Activated T-helper 17 cell treated with anti-CD3 and anti-CD28 coated beads, Interleukin-2, amount 50 U/mL, for 72 hours (primary cell): ENCODE results near the gene SYNGR2. TPM values are rescaled to one million over a fixed set of nuclear protein-coding genes. Genes with fewer than 3 reads are reported as not detected.

ENCODE experiments used
- ATAC-seq: fragments of 150-1000 bp; cut with Tn5 transposase; replicated peaks from 2 replicates; pipeline ENCODE4 v1.10.0; 2021; ENCODE audit warnings: mild to moderate bottlenecking, moderate library complexity
- H3K27ac Mint-ChIP-seq: one replicate; pipeline ENCODE4 v1.8.0; 2022; ENCODE audit warnings: mixed read lengths
- H3K27me3 Mint-ChIP-seq: one replicate; pipeline ENCODE4 v1.8.0; 2022; ENCODE audit warnings: mixed read lengths
- H3K36me3 Mint-ChIP-seq: one replicate; pipeline ENCODE4 v1.8.0; 2022; ENCODE audit warnings: low read depth, mild to moderate bottlenecking, mixed read lengths
- H3K4me1 Mint-ChIP-seq: one replicate; pipeline ENCODE4 v1.8.0; 2022; ENCODE audit warnings: mixed read lengths
- H3K4me3 Mint-ChIP-seq: one replicate; pipeline ENCODE4 v1.8.0; 2022; ENCODE audit warnings: mild to moderate bottlenecking, mixed read lengths
- H3K9me3 Mint-ChIP-seq: one replicate; pipeline ENCODE4 v1.8.0; 2022; ENCODE audit warnings: mixed read lengths
- total RNA-seq, 2 donors: library from RNA; stranded (reverse); gene quantifications; one replicate each; pipeline ENCODE4 v1.2.3, GENCODE V29; 2022

The SYNGR2 gene, protein sequence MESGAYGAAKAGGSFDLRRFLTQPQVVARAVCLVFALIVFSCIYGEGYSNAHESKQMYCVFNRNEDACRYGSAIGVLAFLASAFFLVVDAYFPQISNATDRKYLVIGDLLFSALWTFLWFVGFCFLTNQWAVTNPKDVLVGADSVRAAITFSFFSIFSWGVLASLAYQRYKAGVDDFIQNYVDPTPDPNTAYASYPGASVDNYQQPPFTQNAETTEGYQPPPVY
- total RNA-seq = 100 to 1,000 TPM in 1 of 2 donors, 10 to 100 TPM in 1; 90.4 to 118 TPM

DNA sequence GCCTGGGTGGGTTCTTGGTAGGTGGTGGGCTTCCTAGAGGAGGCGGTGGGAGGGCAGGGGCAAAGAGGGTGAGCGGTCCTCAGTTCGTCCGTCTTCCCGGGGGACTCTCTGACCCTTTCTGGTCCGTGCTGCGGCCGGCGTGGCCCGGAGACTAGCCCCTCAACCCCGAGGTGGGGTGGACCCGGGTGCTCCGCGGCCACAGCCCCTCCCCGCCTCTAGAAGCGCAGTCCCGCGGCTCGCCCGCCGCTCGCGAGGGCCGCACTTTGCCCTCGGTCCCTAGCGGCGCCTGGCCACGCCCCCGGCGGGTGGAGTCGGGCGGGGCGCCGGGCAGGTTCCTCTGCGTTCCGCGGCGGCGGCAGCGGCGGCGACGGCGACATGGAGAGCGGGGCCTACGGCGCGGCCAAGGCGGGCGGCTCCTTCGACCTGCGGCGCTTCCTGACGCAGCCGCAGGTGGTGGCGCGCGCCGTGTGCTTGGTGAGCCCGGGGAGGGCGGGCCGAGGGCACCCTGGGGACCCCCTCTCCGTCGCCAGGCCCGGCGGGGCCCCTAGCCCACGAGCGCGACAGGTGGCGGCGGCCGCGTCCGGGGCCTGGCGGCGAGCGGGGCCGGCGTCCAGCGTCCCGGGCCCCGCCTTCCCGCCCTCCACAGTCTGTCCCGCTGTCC lies at the start of gene SYNGR2:
Gene SYNGR2 (plus strand): TSS at position 340 of the 661 bp plus-strand sequence. CDS start 36 bp downstream, at position 376.
- peak within 1 kb of the TSS; percentile 66 for H3K4me3 Mint-ChIP-seq
- peaks cover 29% of the 10 kb centered on the region for H3K36me3 Mint-ChIP-seq
- H3K27ac Mint-ChIP-seq = peak within 1 kb of the TSS; percentile 78
- H3K9me3 Mint-ChIP-seq = no peaks in the 10 kb centered on the region
- H3K4me1 Mint-ChIP-seq = peaks cover 19% of the 10 kb centered on the region
- ATAC-seq = peak; percentile 81
- no peaks in the 10 kb centered on the region for H3K27me3 Mint-ChIP-seq

- peaks cover 76% of the 10 kb centered on the region for H3K36me3 Mint-ChIP-seq
- ATAC-seq = no peak
- H3K27ac Mint-ChIP-seq = no peak overlapping the region
- no peak overlapping the region for H3K4me3 Mint-ChIP-seq
- H3K4me1 Mint-ChIP-seq = peaks cover 31% of the 10 kb centered on the region
- H3K27me3 Mint-ChIP-seq = no peaks in the 10 kb centered on the region
- no peaks in the 10 kb centered on the region for H3K9me3 Mint-ChIP-seq
These were observed 49.6 kb upstream of the SYNGR2 start for GRCh38 chr17:78118801-78119241.

DNA sequence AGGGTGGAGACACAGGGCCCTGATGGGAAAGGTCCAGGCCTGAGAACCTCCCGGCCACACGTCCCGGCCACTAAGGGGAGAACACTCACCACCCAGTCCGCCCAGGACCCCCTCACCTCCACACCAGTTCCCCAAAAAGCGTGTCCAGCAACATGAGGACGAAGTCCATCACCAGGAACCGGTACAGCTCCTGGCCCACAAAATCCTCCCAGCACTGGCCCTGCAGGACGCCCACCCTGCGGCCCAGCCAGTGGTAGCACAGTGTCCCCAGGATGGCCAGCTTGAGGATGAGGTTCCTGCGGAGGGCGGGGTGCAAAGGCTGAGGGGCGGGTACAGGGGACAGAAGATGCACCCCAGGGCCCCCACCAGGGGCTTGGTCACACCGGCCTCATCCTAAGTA lies 47.8 kb upstream of the SYNGR2 start:
- no peaks in the 10 kb centered on the region for H3K27me3 Mint-ChIP-seq
- peak overlapping the region; percentile 88 for H3K27ac Mint-ChIP-seq
- no peak for ATAC-seq
- no peaks in the 10 kb centered on the region for H3K9me3 Mint-ChIP-seq
- peak overlapping the region; percentile 88 for H3K4me3 Mint-ChIP-seq
- peaks cover 26% of the 10 kb centered on the region for H3K4me1 Mint-ChIP-seq
- H3K36me3 Mint-ChIP-seq = peaks cover 75% of the 10 kb centered on the region

- Mint-ChIP-seq H3K27me3 (no peaks in the 10 kb centered on the region), H3K9me3 (no peaks in the 10 kb centered on the region), H3K36me3 (peaks cover 82% of the 10 kb centered on the region), H3K4me3 (peak overlapping the region; percentile 88), H3K4me1 (peaks cover 26% of the 10 kb centered on the region), H3K27ac (peak overlapping the region; percentile 88)
- ATAC-seq = peak; percentile 60
These were observed 47.2 kb upstream of the SYNGR2 start for GRCh38 chr17:78120971-78121800.

DNA sequence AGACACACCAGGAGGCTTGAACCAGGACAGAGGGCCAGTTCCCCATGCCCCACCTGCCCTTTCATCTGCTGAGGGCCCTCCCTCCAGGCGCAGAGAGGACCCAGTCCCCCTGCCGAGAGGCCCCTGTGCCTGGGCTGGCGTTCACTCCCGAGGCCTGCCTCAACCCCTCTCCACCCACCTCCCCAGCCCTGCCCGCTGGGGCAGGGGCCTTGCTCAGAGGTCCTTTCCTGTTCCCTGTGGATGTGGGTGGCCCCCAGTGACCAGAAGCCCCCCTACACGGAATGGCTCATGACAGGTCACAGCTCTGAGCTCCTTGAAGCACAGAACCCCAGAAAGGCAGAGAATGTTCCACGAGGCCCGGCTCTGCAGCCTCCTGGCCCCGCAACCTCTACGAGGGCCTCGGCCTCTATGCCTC lies 46.6 kb upstream of the SYNGR2 start:
- H3K27ac Mint-ChIP-seq = peak overlapping the region; percentile 88

DNA sequence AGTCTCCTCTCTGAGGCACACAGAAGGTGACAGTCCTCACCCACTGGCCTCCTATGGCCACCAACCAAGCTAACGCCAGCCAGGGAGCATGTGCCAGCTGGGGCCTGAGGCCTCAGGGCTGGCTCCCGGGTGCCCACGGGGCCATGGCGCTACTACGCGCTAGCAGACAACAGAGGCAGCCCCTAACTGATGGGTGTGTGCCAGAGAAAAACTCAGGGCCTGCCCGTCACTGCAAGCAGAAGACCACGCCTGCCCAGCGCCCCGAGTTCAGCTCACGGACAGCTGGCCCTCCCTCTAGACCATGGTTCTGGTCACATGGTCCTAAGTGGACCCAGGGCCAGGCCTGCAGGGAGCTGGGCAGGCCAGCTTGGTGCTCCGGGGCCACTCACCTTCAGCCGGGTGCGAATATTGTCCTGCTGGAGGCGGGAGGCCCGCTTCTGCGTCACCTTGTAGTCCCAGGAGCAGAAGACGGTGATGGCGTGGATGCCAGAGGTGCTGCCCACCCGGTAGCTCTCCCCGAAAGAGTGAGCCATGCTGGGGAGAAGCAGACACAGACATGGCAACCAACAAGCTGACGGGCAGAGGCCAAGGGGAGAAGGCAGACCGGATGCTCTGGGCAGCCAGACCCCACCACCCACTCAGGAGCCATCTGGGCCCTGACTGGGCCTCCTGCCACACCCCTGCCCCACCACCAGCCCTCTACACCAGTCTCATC lies 46.0 kb upstream of the SYNGR2 start:
- peaks cover 26% of the 10 kb centered on the region for H3K4me1 Mint-ChIP-seq
- H3K9me3 Mint-ChIP-seq = no peaks in the 10 kb centered on the region
- peak overlapping the region; percentile 88 for H3K4me3 Mint-ChIP-seq
- peaks cover 86% of the 10 kb centered on the region for H3K36me3 Mint-ChIP-seq
- no peak for ATAC-seq
- peak overlapping the region; percentile 88 for H3K27ac Mint-ChIP-seq
- H3K27me3 Mint-ChIP-seq = no peaks in the 10 kb centered on the region

More for the DNA sequence above, 46.6 kb upstream of the SYNGR2 start:
- Mint-ChIP-seq H3K27me3 (no peaks in the 10 kb centered on the region), H3K9me3 (no peaks in the 10 kb centered on the region), H3K36me3 (peaks cover 83% of the 10 kb centered on the region), H3K4me3 (peak overlapping the region; percentile 88), H3K4me1 (peaks cover 26% of the 10 kb centered on the region)
- peak; percentile 17 for ATAC-seq

DNA sequence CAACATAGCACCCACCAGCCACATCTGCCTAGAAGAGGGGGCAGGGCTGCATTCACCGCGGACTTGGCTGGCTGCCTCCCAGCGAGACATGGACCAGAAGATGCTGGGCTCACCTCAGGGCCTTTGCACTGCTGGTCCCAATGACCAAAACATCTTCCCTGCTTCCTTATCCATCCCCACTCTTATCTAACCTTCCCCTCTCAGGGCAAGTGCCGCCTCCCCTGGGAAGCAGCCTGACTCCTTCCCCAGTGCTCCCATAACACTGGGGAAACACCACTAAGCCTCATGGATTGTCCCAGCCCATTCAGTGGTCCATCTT lies 45.5 kb upstream of the SYNGR2 start:
- no peaks in the 10 kb centered on the region for H3K9me3 Mint-ChIP-seq
- no peaks in the 10 kb centered on the region for H3K27me3 Mint-ChIP-seq
- peak overlapping the region; percentile 88 for H3K4me3 Mint-ChIP-seq
- H3K4me1 Mint-ChIP-seq = peaks cover 26% of the 10 kb centered on the region
- ATAC-seq = no peak
- H3K27ac Mint-ChIP-seq = no peak overlapping the region
- peaks cover 88% of the 10 kb centered on the region for H3K36me3 Mint-ChIP-seq

- ATAC-seq = no peak
- H3K27ac Mint-ChIP-seq = peak overlapping the region; percentile 42
- H3K9me3 Mint-ChIP-seq = no peaks in the 10 kb centered on the region
- no peaks in the 10 kb centered on the region for H3K27me3 Mint-ChIP-seq
- peaks cover 84% of the 10 kb centered on the region for H3K36me3 Mint-ChIP-seq
- H3K4me1 Mint-ChIP-seq = peaks cover 26% of the 10 kb centered on the region
- H3K4me3 Mint-ChIP-seq = peak overlapping the region; percentile 88
These were observed 45.0 kb upstream of the SYNGR2 start for GRCh38 chr17:78123258-78123929.

GRCh38 chr17:78124081-78124835 lies 44.1 kb upstream of the SYNGR2 start:
- Mint-ChIP-seq H3K27me3 (no peaks in the 10 kb centered on the region), H3K4me1 (peaks cover 32% of the 10 kb centered on the region), H3K27ac (peak overlapping the region; percentile 42), H3K9me3 (no peaks in the 10 kb centered on the region), H3K4me3 (peak overlapping the region; percentile 88), H3K36me3 (peaks cover 88% of the 10 kb centered on the region)
- ATAC-seq = no peak

DNA sequence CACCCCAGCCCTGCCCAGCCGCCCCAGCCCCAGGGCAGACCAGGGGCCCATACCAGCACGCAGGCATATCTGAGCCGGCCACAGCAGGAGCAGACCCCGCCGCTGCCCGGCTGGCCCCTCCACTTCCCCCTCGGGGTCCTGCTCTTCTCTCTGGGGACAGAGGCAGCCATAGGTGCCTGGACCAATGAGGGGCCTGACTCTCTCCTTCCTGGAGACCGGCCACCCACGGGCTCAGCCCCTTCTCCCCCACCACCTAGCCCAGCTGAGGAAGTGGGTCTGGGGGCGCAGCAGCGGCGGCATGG lies 43.6 kb upstream of the SYNGR2 start:
- H3K4me1 Mint-ChIP-seq = peaks cover 33% of the 10 kb centered on the region
- no peaks in the 10 kb centered on the region for H3K9me3 Mint-ChIP-seq
- peaks cover 87% of the 10 kb centered on the region for H3K36me3 Mint-ChIP-seq
- ATAC-seq = no peak
- H3K27me3 Mint-ChIP-seq = no peaks in the 10 kb centered on the region
- peak overlapping the region; percentile 88 for H3K4me3 Mint-ChIP-seq
- no peak overlapping the region for H3K27ac Mint-ChIP-seq

DNA sequence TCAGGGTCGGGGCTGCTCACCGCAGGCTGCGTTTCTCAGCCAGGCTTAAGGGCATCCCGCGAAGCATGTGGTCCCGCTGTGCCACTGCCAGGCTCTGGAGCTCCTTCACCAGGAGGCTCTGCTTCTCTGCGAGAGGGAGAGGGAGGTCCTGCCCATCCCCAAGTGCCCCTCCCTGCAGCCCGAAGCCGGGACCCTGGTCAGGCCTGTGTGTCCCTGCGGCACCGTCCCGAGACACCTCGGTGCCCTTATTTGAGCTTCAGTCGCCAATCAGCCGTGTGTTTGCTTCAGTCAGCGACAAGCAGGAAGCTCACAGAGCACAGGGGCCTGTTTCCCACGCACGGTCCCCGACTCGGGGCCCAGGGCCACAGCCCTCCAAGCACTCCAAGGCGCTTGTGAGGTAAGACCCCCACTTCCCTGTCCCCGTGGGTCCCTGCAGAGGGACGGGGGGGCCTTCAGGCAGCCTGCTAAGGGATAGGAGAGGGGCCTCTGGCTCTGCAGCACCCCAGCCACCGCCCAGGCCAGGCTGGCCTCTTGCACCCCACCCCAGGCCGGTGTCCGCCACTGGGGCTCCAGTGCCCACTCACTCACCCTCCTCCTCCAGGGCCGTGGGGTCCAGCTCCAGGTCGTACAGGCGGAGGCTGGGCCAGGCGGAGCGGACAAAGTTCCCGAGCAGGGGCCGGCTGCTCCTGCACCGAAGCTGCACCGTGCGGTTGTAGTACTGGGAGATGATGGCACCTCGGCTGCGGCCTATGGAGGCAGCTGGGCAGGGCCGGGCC lies 43.1 kb upstream of the SYNGR2 start:
- Mint-ChIP-seq H3K36me3 (peaks cover 84% of the 10 kb centered on the region), H3K9me3 (no peaks in the 10 kb centered on the region), H3K27me3 (no peaks in the 10 kb centered on the region), H3K4me1 (peaks cover 33% of the 10 kb centered on the region), H3K4me3 (peak overlapping the region; percentile 88), H3K27ac (no peak overlapping the region)
- no peak for ATAC-seq

- Mint-ChIP-seq H3K9me3 (no peaks in the 10 kb centered on the region), H3K4me3 (peak overlapping the region; percentile 88), H3K36me3 (peaks cover 84% of the 10 kb centered on the region), H3K4me1 (peaks cover 30% of the 10 kb centered on the region), H3K27me3 (no peaks in the 10 kb centered on the region), H3K27ac (peak overlapping the region; percentile 50)
- ATAC-seq = no peak
These were observed 42.1 kb upstream of the SYNGR2 start for GRCh38 chr17:78125976-78126894.
